A673 (cell line): Measurements from ENCODE around the gene MAN1B1. TPM values are rescaled to one million over a fixed set of nuclear protein-coding genes. Genes with fewer than 3 reads are reported as not detected.

Experiments used
- BruUV-seq: library from RNA; stranded (reverse); fragments of 400-500 nt; replicated peaks from 2 replicates; lab custom pipeline; 2021; lab: Mats Ljungman, UMichigan
- CTCF ChIA-PET: fragments of 300-600 bp; sonication (Branson Sonifier 250); formaldehyde crosslinking; loops from one replicate; lab custom pipeline; 2022; ENCODE audit warnings: antibody characterized with exemption; lab: Charles Lee
- POLR2A ChIA-PET: fragments of 300-600 bp; sonication (Branson Sonifier 250); formaldehyde crosslinking; loops from one replicate; lab custom pipeline; 2022; ENCODE audit warnings: antibody characterized with exemption; ENCODE audit not compliant: low non-redundant PET; lab: Charles Lee
- DNase-seq: peaks from one replicate; pipeline ENCODE4 v3.0.0-alpha.2; 2015; ENCODE audit warnings: low spot score
- H3K27ac ChIP-seq: fragments of 200-600 bp; sonication (generic); 2 replicates; pipeline ENCODE4 v1.5.1; 2016; ENCODE audit warnings: mixed run types, low read depth, mild to moderate bottlenecking, mixed read lengths, antibody characterized with exemption, low read length; ENCODE audit not compliant: poor library complexity, severe bottlenecking
- H3K27me3 ChIP-seq: fragments of 200-600 bp; sonication (generic); replicated peaks from 2 replicates; pipeline ENCODE4 v1.6.1; 2017; ENCODE audit warnings: mixed run types, low read depth, mild to moderate bottlenecking, mixed read lengths, antibody characterized with exemption, low read length; ENCODE audit not compliant: insufficient read depth, poor library complexity
- H3K36me3 ChIP-seq: fragments of 200-600 bp; sonication (generic); 2 replicates; pipeline ENCODE4 v1.6.1; 2016; ENCODE audit warnings: mixed run types, mild to moderate bottlenecking, mixed read lengths, antibody characterized with exemption, low read length; ENCODE audit not compliant: insufficient read depth, poor library complexity, severe bottlenecking
- H3K4me1 ChIP-seq: fragments of 200-600 bp; sonication (generic); 2 replicates; pipeline ENCODE4 v1.6.1; 2017; ENCODE audit warnings: mixed run types, mild to moderate bottlenecking, mixed read lengths, antibody characterized with exemption, low read length; ENCODE audit not compliant: insufficient read depth, poor library complexity, severe bottlenecking
- H3K4me3 ChIP-seq: fragments of 200-600 bp; sonication (generic); 2 replicates; pipeline ENCODE4 v1.5.1; 2016; ENCODE audit warnings: low read depth, mixed run types, mild to moderate bottlenecking, mixed read lengths, low read length; ENCODE audit not compliant: poor library complexity, severe bottlenecking
- H3K9me3 ChIP-seq: fragments of 200-600 bp; sonication (generic); 2 replicates; pipeline ENCODE4 v1.6.1; 2016; ENCODE audit warnings: mixed run types, low read depth, mild to moderate bottlenecking, mixed read lengths, antibody characterized with exemption, low read length; ENCODE audit not compliant: poor library complexity, severe bottlenecking
- CTCF ChIP-seq: fragments of 300-800, 200-600 bp; sonication (generic); conservative IDR thresholded peaks from 2 replicates; pipeline ENCODE4 v1.5.1; 2017; ENCODE audit warnings: low read depth, mild to moderate bottlenecking, antibody characterized with exemption, low read length, moderate library complexity, mixed read lengths
- EZH2 ChIP-seq: fragments of 200-600 bp; sonication (generic); IDR thresholded peaks from 2 replicates; pipeline ENCODE4 v1.6.1; 2017; ENCODE audit warnings: borderline replicate concordance, low read depth, mild to moderate bottlenecking, mixed read lengths, antibody characterized with exemption, low read length; ENCODE audit not compliant: poor library complexity, severe bottlenecking
- intact Hi-C: fragments of 100-400 bp; cut with micrococcal nuclease; formaldehyde crosslinking; loops from one replicate; pipeline ENCODE4 v1.10.0; 2022; ENCODE audit not compliant: unreplicated experiment
- total RNA-seq: library from RNA; stranded (reverse); gene quantifications from 2 replicates; pipeline ENCODE4 v1.2.3, GENCODE V29; 2021

The MAN1B1 gene
- total RNA-seq, 1 experiment from 2014 or later, result 48.6 TPM

GRCh38 chr9:137075275-137075775 lies 11.5 kb upstream of the MAN1B1 start:
- intact Hi-C loops, result no loop called here
- Histone ChIP-seq H3K27ac (no peak overlapping the region), H3K27me3 (no peaks in the 10 kb centered on the region), H3K4me1 (peaks cover 14% of the 10 kb centered on the region), H3K9me3 (no peaks in the 10 kb centered on the region), H3K4me3 (no peak overlapping the region), H3K36me3 (peaks cover 5% of the 10 kb centered on the region)
- no TSS peak for BruUV-seq
- no peak for DNase-seq
- CTCF ChIA-PET, result no interaction called here
- POLR2A ChIA-PET, result no interaction called here
- TF ChIP-seq CTCF (no peak), EZH2 (no peak)

- ChIA-PET CTCF (interaction anchor here (0.5 to 1.1 kb wide), 2 partner anchors 9 to 26 kb away, joined by 3 read pairs; no protein-coding TSS in a partner anchor), POLR2A (no interaction called here)
- H3K4me1 ChIP-seq, result peaks cover 5% of the 10 kb centered on the region
- no peak overlapping the region for H3K27ac ChIP-seq
- TF ChIP-seq EZH2 (no peak), CTCF (no peak)
- peak overlapping the region; percentile 59 for H3K4me3 ChIP-seq
- H3K27me3 ChIP-seq, result no peaks in the 10 kb centered on the region
- no TSS peak for BruUV-seq
- intact Hi-C loops, result no loop called here
- H3K36me3 ChIP-seq, result peaks cover 5% of the 10 kb centered on the region
- no peak for DNase-seq
- no peaks in the 10 kb centered on the region for H3K9me3 ChIP-seq
These were observed 10.2 kb upstream of the MAN1B1 start for GRCh38 chr9:137076636-137077009.

- BruUV-seq, result no TSS peak
- TF ChIP-seq EZH2, result no peak
- no peak for TF ChIP-seq CTCF
- ChIA-PET CTCF (interaction anchor here (0.5 to 1.1 kb wide), 2 partner anchors 10 to 27 kb away, joined by 3 read pairs; no protein-coding TSS in a partner anchor), POLR2A (no interaction called here)
- Histone ChIP-seq H3K4me3 (peak within 1 kb of the TSS; percentile 59), H3K9me3 (no peaks in the 10 kb centered on the region), H3K27me3 (no peaks in the 10 kb centered on the region), H3K36me3 (peaks cover 5% of the 10 kb centered on the region), H3K4me1 (peaks cover 5% of the 10 kb centered on the region), H3K27ac (no peak within 1 kb of the TSS)
- intact Hi-C loops, result no loop called here
- peak; percentile 58 for DNase-seq
These were observed 9.6 kb upstream of the MAN1B1 start, which contains the start of gene UAP1L1 for GRCh38 chr9:137077010-137077747. Gene UAP1L1, plus strand, starts transcription at chr9:137077517. Its CDS starts 16 bp downstream, at chr9:137077533.
